ENCODE measurements around the gene AHR. TPM values are rescaled to one million over a fixed set of nuclear protein-coding genes. Genes with fewer than 3 reads are reported as not detected.

The AHR gene
- total and polyA plus RNA-seq, 2 donors (not counting 3 experiments of a cell fraction or from before 2014, with no cell fraction given): 4.8 to 31.8 TPM

- DNase-seq (ENCODE audit: low read depth, low spot score): no peak
- intact Hi-C loops (cut with micrococcal nuclease): no loop called here
- Histone ChIP-seq H3K4me3 (replicated peaks in 1 of 3; ENCODE audit: insufficient read depth in 1 of 3, low read depth in 1 of 3, low read length in 3 of 3) (no peak overlapping the region), H3K27ac (ENCODE audit: insufficient read depth, low read depth, low read length) (no peak overlapping the region), H3K9me3 (replicated peaks; ENCODE audit: control insufficient read depth, insufficient read depth, low read length) (no peaks in the 10 kb centered on the region), H3K79me2 (ENCODE audit: control insufficient read depth, insufficient read depth, low read length) (no peaks in the 10 kb centered on the region), H2AFZ (ENCODE audit: low read depth, low read length) (no peak overlapping the region), H4K20me1 (replicated peaks; ENCODE audit: control insufficient read depth, extremely low read depth, insufficient read depth, low read length) (no peaks in the 10 kb centered on the region), H3K27me3 (ENCODE audit: control insufficient read depth in 2 of 2, insufficient read depth in 2 of 2, low read length in 2 of 2) (no peaks in the 10 kb centered on the region), H3K4me2 (ENCODE audit: insufficient read depth, low read length) (no peak overlapping the region), H3K36me3 (ENCODE audit: control insufficient read depth in 2 of 2, extremely low read depth in 1 of 2, insufficient read depth in 2 of 2, low read length in 2 of 2) (peaks cover 0 to 2% of the 10 kb centered on the region in 2 experiments), H3K9ac (replicated peaks; ENCODE audit: extremely low read depth, insufficient read depth, low read length) (no peak overlapping the region), H3K4me1 (ENCODE audit: control insufficient read depth, extremely low read depth, insufficient read depth, low read length) (no peaks in the 10 kb centered on the region), H3K9me1 (replicated peaks; ENCODE audit: control insufficient read depth, extremely low read depth, insufficient read depth, low read length) (no peaks in the 10 kb centered on the region)
- no peak for FAIRE-seq
- dilution Hi-C loops (cut with MboI; ENCODE audit: extremely low pct_ligation_motif_present, low sequenced_read_pairs): no loop called here
- no TSS peak for BruUV-seq (replicated peaks)
- ChIA-PET CTCF (no interaction called here), POLR2A (no interaction called here)
- TF ChIP-seq POLR2AphosphoS5 (IDR thresholded peaks at IDR 0.05; ENCODE audit: insufficient read depth, low read depth, low read length): no peak
- no peak for TF ChIP-seq POLR2A (IDR thresholded peaks at IDR 0.05; ENCODE audit: low read depth, low read length)
- no peak for TF ChIP-seq EZH2 (IDR thresholded peaks at IDR 0.05; ENCODE audit: borderline replicate concordance, low read depth, low read length, severe bottlenecking)
- TF ChIP-seq JUN (IDR thresholded peaks at IDR 0.05; ENCODE audit: borderline replicate concordance, insufficient read depth, insufficient read length, low read depth): no peak
- no peak for TF ChIP-seq CTCF (IDR thresholded peaks at IDR 0.05; ENCODE audit: extremely low read depth in 1 of 2, insufficient read depth in 1 of 2, low read depth in 1 of 2, low read length in 2 of 2)
- TF ChIP-seq GATA2 (IDR thresholded peaks at IDR 0.05; ENCODE audit: insufficient read depth, insufficient read length, low read depth, low read length): no peak
- no peak for TF ChIP-seq MAX (IDR thresholded peaks at IDR 0.05; ENCODE audit: insufficient read depth, insufficient read length)
Observed at GRCh38 chr7:17355050-17355449, 56.6 kb downstream of the AHR start.

All from endothelial cell of umbilical vein (primary cell).